COLO829 (cell line): ENCODE measurements around the gene PNPLA7.

Experiments used
- DNase-seq: peaks from one replicate; pipeline ENCODE4 v3.0.0; 2012; ENCODE audit warnings: low spot score

The PNPLA7 gene

GRCh38 chr9:137449931-137450538 lies 100.2 kb downstream of the PNPLA7 start:
- DNase-seq, result no peak

DNA sequence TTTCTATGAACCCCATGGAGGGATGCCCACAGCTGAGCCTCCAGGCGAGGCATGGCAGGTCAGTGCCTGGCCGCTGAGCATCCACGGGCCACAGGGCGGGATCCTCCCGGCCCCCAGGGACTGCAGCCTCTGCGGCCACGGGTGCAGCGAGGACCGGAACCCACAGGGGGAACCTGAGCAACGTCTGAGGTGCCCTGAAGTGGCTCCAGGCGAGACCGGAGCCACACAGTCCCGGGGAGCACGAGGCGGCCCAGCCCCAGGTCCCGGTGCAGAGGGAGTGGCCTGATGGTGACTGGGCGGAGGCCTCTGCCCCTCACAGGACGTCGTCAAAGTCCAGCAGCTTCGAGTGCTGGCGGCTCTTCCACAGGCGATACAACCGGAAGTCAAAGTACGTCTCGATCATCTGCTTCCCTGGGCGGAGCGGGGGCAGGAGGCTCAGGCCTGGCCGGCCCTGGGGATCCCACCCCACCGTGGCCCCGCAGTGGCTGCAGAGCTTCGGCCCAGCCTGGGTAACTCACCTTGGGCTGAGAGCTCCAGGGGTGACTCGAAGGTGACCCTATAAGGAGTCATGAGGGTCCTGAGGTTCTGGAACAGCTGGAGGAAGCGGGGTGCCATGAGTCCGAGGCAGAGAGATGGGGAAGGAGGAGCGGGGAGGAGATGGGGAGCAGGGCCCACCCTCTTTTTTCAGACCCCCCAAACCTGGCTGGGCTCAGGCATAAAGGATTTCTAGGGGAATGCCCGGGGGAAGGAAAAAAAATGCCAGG lies 100.9 kb downstream of the PNPLA7 start:
- DNase-seq, result no peak

GRCh38 chr9:137448602-137448962 lies 101.6 kb downstream of the PNPLA7 start:
- no peak for DNase-seq

GRCh38 chr9:137447722-137448601 lies 102.2 kb downstream of the PNPLA7 start:
- DNase-seq, result no peak

GRCh38 chr9:137446851-137447471 lies 103.2 kb downstream of the PNPLA7 start:
- no peak for DNase-seq

DNA sequence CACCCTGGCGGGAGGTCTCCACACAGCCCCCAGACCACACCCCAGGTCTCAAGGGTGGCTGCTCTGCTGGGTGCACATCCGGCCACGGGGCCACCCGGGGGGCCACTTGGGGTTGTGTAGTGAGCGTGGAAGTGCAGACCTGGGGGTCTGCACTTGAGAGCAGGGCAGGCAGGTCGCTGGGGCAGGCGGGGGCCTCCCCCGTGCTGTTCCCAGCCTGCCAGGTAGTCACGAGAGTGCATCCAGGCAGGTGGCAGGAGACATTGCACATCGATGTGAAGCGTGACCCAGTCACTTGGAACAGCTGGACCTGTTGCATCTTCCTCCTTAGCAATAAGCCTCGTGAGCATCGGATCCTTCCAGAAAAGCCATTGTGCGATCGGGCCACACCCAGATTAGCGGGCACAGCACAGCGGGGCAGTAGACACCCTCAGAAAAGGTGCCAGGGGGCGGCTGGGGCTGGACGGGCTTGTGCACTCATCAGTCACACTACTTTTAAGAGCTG lies 104.2 kb downstream of the PNPLA7 start:
- no peak for DNase-seq

DNA sequence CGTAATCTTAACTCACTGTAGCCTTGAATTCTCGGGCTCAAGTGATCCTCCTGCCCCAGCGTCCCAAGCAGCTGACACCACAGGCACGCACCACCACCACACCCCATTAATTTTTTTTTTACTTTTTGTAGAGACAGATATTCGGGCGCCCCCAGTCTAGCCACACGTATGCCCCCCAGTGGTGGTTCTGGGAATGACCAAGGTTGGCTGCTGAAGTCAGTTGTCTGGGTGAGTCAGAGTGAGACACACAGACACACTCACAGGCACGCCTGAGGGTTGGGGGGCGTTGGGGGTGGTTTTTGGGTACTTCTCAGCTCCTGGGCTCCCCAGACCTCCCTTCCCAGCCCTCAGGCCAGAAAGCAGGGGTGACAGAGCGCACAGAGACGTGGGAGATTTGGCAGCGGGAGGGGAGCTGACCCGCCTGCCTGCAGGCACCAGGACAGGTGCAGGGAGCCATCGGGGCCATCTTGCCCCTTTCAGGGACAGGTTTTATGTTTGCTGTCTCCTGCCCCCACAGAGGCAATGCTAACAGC lies 104.9 kb downstream of the PNPLA7 start:
- peak; percentile 66 for DNase-seq

- DNase-seq, result no peak
These were observed 106.0 kb downstream of the PNPLA7 start for GRCh38 chr9:137444106-137444790.

GRCh38 chr9:137441935-137442321 lies 108.3 kb downstream of the PNPLA7 start:
- no peak for DNase-seq

DNA sequence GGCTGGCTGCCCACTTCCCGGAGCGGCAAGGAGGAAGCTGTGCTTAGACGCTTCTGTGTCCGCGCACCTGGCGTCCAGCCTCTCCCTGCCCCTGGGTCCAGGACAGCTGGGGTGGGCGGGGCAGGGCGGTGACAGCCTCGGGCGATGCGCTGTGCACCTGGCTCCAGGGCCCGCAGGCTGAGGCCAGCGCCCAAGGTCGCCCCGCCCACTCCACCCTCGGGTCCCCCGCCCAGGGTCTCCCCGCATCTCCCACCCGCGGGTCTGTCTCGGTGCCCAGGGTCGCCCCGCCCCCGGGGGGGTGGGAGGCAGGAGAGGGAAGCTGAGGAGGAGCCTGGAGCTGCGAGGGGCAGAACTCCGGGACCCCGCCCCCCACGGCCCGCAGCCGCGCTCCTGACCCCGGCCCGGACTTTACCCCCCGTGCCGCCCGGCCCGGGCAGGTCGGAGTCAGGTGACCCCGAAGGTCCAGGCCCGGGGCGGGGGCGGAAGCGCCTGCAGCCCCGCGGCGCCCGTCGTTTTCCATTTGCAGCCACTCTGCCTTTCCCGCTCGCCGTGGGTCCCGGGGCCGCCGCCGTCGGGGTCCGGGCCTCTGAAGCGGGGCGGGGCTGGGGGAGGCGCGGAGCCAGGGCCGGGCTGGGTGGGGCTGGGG lies 108.8 kb downstream of the PNPLA7 start, which contains the start of gene ENTPD8:
Gene ENTPD8, minus strand, starts transcription at position 69 of the 646 bp plus-strand sequence. CDS start 3,072 bp downstream, outside the sequence.
- DNase-seq, result no peak

DNA sequence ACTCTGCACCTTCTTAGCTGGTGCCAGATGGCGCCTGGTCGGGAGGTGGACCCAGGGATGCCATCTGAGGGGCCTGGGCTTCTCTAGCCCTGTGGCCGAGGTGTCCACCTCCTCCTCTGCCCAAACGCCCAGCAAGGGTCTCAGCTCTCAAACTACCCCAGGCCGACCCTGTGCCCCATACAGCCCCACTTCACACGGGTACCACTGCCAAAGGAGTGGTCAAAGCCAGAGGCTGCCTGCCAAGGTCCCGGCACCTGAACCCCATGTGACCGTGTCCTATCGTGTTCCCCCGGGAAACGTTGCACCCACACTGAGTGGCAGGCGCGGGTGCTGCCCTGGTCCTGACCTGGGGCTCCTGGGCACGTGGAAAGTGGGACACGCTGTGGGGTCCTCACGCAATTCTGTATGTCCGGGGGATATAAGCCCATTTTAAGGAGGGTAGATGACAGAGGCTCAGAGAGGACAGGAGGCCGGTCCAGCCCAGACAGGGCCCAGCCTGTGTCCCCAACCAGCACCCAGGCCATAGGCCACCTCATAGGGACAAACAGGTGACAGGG lies 111.0 kb downstream of the PNPLA7 start:
- no peak for DNase-seq

DNA sequence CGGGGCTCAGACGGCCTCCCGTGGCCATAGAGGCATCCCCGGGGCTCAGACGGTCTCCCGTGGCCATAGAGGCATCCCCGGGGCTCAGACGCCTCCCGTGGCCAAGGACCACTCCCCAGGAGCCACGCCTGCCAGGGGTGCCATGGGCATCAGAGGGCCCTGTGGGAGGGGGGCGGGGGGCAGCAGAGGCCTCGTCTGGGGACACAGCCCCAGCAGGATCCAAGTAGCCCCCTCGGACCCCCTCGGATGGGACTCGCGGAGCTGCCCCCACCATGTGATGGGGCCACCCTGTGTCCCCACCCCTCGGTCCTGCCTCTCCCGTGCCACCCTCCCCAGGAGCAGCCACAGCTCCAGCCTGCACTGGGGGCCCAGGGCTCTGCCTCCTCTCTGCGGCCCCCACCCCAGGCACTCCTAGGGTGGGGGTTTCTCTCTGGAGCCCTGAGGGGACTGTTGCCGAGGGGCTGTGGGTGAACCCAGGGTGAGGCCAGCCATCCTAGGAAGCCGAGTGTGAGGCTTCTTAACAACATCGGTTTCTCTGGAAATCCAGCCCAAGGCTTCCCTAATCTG lies 111.5 kb downstream of the PNPLA7 start:
- DNase-seq, result no peak

DNA sequence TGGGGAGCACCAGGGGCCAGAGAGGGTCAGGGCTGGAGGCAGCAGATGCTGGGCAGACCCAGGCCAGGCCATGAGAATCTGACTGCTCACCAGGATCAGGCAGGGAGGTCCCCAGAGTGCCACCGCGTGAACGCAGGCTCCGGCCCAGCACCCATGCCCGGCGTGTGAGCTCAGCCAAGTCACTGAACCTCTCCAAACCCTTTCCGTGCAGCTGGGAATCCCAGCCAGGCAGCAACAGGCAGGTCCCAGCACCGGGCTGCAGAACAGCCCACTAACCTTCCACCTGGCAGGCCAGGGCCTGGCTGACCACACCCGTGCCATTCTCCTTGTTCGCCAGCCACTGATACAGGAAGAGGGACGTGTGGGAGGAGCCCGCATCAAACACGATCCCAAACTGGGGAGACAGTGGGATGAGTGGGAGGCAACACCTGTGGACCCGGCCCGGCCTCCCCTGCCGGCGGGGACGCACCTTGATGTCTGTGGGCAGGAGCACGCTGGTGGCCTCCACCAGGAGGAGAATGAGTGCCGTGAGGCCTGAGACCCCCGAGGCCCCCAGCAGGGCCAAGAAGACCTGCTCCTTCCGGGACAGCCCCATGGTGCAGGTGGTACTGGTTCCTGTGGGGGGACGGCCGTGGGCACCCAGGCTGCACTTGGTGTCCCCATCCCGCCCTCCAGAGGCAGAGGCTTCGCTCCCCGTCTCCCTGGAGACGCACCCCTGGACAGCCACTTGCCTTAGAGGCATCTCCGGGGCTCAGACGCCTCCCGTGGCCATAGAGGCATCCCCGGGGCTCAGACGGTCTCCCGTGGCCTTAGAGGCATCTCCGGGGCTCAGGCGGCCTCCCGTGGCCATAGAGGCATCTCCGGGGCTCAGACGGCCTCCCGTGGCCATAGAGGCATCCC lies 112.3 kb downstream of the PNPLA7 start:
- no peak for DNase-seq

GRCh38 chr9:137436761-137437600 lies 113.2 kb downstream of the PNPLA7 start:
- no peak for DNase-seq

DNA sequence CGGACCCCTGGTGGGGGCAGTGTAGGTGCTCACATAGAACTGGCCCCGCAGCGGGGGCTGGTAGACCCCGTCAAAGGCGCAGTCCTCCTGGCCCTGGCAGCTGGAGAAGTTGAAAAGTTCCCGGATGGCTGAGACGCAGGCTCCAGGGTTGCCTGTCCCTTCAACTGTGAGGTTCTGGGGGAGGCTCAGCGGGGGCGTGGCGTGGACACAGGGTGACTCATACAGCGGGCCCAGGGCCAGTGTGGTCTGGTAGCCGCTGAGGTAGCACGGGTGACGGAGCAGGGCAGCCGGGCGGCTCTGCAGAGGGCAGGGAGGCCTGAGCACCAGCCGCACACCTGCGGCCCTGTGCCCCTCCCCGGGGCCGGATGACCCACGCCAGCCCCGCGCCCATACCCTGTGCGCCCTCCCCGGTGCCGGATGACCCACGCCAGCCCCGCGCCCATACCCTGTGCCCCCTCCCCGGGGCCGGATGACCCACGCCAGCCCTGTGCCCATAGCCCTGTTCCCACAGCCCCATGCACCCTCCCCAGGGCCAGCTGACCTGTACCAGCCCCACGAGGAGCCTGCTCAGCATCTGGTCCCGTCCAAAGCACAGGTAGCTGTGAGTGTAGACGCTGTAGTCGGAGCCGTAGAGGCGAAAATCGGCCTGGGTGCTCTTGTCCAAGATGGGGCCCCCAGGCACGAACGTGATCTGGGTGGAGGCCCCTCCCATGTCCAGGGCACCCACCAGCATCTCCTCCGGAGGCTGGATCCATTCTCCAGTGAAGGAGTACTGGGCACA lies 114.0 kb downstream of the PNPLA7 start:
- DNase-seq, result peak; percentile 84

DNA sequence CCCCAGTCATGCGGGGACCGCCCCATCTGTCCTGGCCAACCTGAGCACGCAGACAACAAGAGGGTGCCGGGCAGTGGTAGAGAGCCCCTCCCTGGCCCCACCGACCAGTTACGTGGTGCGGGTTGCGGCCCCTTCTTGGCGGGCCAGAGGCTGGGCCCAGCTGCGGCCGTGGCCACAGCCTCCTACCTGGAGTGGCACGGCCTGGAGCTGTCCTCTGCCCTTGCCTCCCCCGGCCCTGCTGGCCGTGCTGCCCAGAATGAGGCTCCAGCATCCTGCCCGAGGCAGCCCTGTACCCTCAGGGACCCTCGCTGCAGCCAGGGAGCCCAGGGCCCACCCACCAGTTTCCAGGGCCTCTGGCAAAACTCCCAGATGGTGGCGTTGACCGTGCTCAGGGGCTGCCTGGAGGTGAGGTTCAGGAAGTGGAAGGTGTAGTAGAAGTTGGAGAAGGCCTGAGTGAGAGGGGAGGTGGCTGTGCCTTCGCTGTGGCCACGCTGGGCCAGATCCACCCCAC lies 114.8 kb downstream of the PNPLA7 start:
- no peak for DNase-seq
